ENCODE data around the gene ZKSCAN3. TPM values are rescaled to one million over a fixed set of nuclear protein-coding genes. Genes with fewer than 3 reads are reported as not detected.

The ZKSCAN3 gene
- polyA plus RNA-seq, 3 donors = 0.36 to 1.7 (median 1.6) TPM

DNA sequence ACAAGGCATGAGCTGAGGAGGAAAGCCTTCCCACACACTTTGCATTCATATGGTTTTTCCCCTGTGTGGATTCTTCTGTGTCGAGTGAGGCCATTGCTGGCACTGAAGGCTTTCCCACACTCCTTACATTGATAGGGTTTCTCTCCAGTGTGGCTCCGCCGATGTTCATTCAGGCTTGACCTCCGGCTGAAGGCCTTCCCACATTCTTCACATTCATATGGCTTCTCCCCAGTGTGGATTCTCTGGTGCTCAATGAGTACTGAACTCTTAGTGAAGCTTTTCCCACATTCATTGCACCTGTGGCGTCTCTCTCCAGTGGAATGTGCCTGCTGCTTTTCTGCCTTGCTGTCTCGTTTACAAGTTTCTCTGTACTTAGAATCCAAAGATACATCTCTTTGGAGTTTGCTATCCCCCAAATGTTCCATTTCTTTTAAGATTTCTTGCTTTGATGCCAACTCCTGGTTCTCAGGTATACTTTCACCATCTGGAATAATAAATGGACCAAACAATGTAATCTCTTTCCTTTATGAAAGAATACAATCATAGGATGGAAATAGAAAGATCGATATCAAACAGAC lies 23.3 kb upstream of the ZKSCAN3 start:
- H3K27ac ChIP-seq (ENCODE audit: low read depth in 1 of 2, low read length in 2 of 2) = no peak overlapping the region
- H3K27me3 ChIP-seq (ENCODE audit: control insufficient read depth in 2 of 2, insufficient read depth in 2 of 2, low read length in 2 of 2) = no peaks in the 10 kb centered on the region
- no peak for DNase-seq
- H3K4me1 ChIP-seq (ENCODE audit: control insufficient read depth in 1 of 2, insufficient read depth in 2 of 2, low read length in 2 of 2) = no peaks in the 10 kb centered on the region
- no peak overlapping the region for H3K4me2 ChIP-seq (replicated peaks; ENCODE audit: extremely low read depth, low read length, poor library complexity, severe bottlenecking)
- Mint-ChIP-seq H3K9me3 (peaks cover 22 to 41% (median 35%) of the 10 kb centered on the region in 7 donors), H3K36me3 (peaks cover 10 to 11% of the 10 kb centered on the region in 2 donors), H3K4me1 (no peaks in the 10 kb centered on the region), H3K27ac (no peak overlapping the region), H3K4me3 (no peak overlapping the region), H3K27me3 (ENCODE audit: low read depth in 3 of 3) (no peaks in the 10 kb centered on the region)
- H2AFZ ChIP-seq (ENCODE audit: insufficient read depth, low read depth, low read length, poor library complexity, severe bottlenecking) = no peak overlapping the region
- peaks cover 26 to 29% of the 10 kb centered on the region in 2 donors for H3K9me3 ChIP-seq (replicated peaks in 1 of 2; ENCODE audit: control insufficient read depth in 1 of 2, insufficient read depth in 1 of 2, low read length in 2 of 2)
- intact Hi-C loops (cut with micrococcal nuclease) = no loop called here
- H4K20me1 ChIP-seq (ENCODE audit: insufficient read depth, low read length) = no peaks in the 10 kb centered on the region
- WGBS (ENCODE audit: insufficient coverage) = 100% methylated on average over 3 of the region's 7 CpGs
- H3K4me3 ChIP-seq (replicated peaks in 1 of 3; ENCODE audit: low read depth in 2 of 3, low read length in 3 of 3) = peak overlapping the region in 1 of 3 experiments; percentile 8
- no peak overlapping the region for H3K9ac ChIP-seq (ENCODE audit: insufficient read depth, low read length, poor library complexity, severe bottlenecking)
- TF ChIP-seq, protein P1, sequence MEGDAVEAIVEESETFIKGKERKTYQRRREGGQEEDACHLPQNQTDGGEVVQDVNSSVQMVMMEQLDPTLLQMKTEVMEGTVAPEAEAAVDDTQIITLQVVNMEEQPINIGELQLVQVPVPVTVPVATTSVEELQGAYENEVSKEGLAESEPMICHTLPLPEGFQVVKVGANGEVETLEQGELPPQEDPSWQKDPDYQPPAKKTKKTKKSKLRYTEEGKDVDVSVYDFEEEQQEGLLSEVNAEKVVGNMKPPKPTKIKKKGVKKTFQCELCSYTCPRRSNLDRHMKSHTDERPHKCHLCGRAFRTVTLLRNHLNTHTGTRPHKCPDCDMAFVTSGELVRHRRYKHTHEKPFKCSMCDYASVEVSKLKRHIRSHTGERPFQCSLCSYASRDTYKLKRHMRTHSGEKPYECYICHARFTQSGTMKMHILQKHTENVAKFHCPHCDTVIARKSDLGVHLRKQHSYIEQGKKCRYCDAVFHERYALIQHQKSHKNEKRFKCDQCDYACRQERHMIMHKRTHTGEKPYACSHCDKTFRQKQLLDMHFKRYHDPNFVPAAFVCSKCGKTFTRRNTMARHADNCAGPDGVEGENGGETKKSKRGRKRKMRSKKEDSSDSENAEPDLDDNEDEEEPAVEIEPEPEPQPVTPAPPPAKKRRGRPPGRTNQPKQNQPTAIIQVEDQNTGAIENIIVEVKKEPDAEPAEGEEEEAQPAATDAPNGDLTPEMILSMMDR (IDR thresholded peaks at IDR 0.05) = no peak
- no peaks in the 10 kb centered on the region for H3K79me2 ChIP-seq (ENCODE audit: insufficient read depth, low read length)
- H3K36me3 ChIP-seq (replicated peaks in 1 of 2; ENCODE audit: control insufficient read depth in 1 of 2, insufficient read depth in 2 of 2, low read length in 2 of 2) = peaks cover 0 to 14% of the 10 kb centered on the region in 2 donors

DNA sequence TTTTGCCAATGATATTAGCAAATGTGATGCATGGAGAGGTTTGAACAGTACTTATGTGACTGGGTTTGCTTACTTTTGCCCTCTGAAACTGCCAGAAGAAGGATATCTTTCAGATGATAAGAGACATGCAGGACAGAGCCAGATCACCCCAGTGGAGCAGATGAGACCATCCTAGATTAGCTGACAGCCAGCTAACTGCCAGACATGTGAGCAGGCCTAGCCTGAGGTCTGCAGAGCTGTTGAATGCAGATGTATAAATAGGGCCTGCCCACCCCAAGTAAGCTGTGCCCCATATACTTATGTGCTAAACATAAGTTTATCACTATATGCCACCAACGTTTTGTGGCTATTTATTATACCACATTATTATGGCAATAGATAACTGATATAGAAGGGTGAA lies 19.7 kb upstream of the ZKSCAN3 start:
- Histone ChIP-seq H3K36me3 (replicated peaks in 1 of 2; ENCODE audit: control insufficient read depth in 1 of 2, insufficient read depth in 2 of 2, low read length in 2 of 2) (peaks cover 0 to 14% of the 10 kb centered on the region in 2 donors), H3K4me1 (ENCODE audit: control insufficient read depth in 1 of 2, insufficient read depth in 2 of 2, low read length in 2 of 2) (peaks cover 3% of the 10 kb centered on the region in 2 donors), H3K4me3 (replicated peaks in 1 of 3; ENCODE audit: low read depth in 2 of 3, low read length in 3 of 3) (no peak overlapping the region), H3K27ac (ENCODE audit: low read depth in 1 of 2, low read length in 2 of 2) (no peak overlapping the region), H3K79me2 (ENCODE audit: insufficient read depth, low read length) (no peaks in the 10 kb centered on the region), H4K20me1 (ENCODE audit: insufficient read depth, low read length) (no peaks in the 10 kb centered on the region), H3K9ac (ENCODE audit: insufficient read depth, low read length, poor library complexity, severe bottlenecking) (no peak overlapping the region), H3K27me3 (ENCODE audit: control insufficient read depth in 2 of 2, insufficient read depth in 2 of 2, low read length in 2 of 2) (no peaks in the 10 kb centered on the region), H3K9me3 (replicated peaks in 1 of 2; ENCODE audit: control insufficient read depth in 1 of 2, insufficient read depth in 1 of 2, low read length in 2 of 2) (peaks cover 26 to 29% of the 10 kb centered on the region in 2 donors), H3K4me2 (replicated peaks; ENCODE audit: extremely low read depth, low read length, poor library complexity, severe bottlenecking) (no peak overlapping the region), H2AFZ (ENCODE audit: insufficient read depth, low read depth, low read length, poor library complexity, severe bottlenecking) (no peak overlapping the region)
- H3K4me3 Mint-ChIP-seq = no peak overlapping the region
- TF ChIP-seq, protein P1 (IDR thresholded peaks at IDR 0.05) = no peak
- H3K36me3 Mint-ChIP-seq = peaks cover 10 to 11% of the 10 kb centered on the region in 2 donors
- H3K4me1 Mint-ChIP-seq = peaks cover 5% of the 10 kb centered on the region
- H3K9me3 Mint-ChIP-seq = peaks cover 22 to 39% (median 33%) of the 10 kb centered on the region in 7 donors
- DNase-seq = no peak
- no peak overlapping the region for H3K27ac Mint-ChIP-seq
- H3K27me3 Mint-ChIP-seq (ENCODE audit: low read depth in 3 of 3) = no peaks in the 10 kb centered on the region
- WGBS (ENCODE audit: insufficient coverage) = no CpG with 5 or more reads among the region's 1 CpG
- intact Hi-C loops (cut with micrococcal nuclease) = loop anchor here (10.0 kb wide), 3 partner anchors 65 to 1195 kb away; partner anchors contain the start of genes ZNF165 (in 1 of the 2) and ZSCAN26 (in 1 of the 2)
